H9 (cell line): Measurements from ENCODE around the gene SLC39A7. TPM values are rescaled to one million over a fixed set of nuclear protein-coding genes. Genes with fewer than 3 reads are reported as not detected.

Experiments
- DNase-seq: peaks from one replicate; pipeline ENCODE4 v3.0.0-alpha.2; 2017
- H2AFZ ChIP-seq: one replicate; pipeline ENCODE4 v1.6.1; 2013; ENCODE audit warnings: mild to moderate bottlenecking, low read length, control low read depth, moderate library complexity
- H2AK5ac ChIP-seq: 2 replicates; pipeline ENCODE4 v1.6.1; 2013; ENCODE audit warnings: low read length, control low read depth, mixed read lengths; ENCODE audit not compliant: insufficient read length
- H2BK120ac ChIP-seq: one replicate; pipeline ENCODE4 v1.6.1; 2013; ENCODE audit warnings: low read depth, mild to moderate bottlenecking, low read length, control low read depth, inconsistent platforms; ENCODE audit not compliant: poor library complexity, severe bottlenecking
- H2BK12ac ChIP-seq: 2 replicates; pipeline ENCODE4 v1.6.1; 2013; ENCODE audit warnings: low read length, control low read depth, mixed read lengths, low read depth; ENCODE audit not compliant: insufficient read length
- H2BK15ac ChIP-seq: 2 replicates; pipeline ENCODE4 v1.6.1; 2013; ENCODE audit warnings: low read depth, low read length, control low read depth
- H2BK20ac ChIP-seq: one replicate; pipeline ENCODE4 v1.6.1; 2013; ENCODE audit warnings: low read depth, mild to moderate bottlenecking, low read length, control low read depth, inconsistent platforms; ENCODE audit not compliant: poor library complexity, severe bottlenecking
- H2BK5ac ChIP-seq: 2 replicates; pipeline ENCODE4 v1.6.1; 2013; ENCODE audit warnings: low read length, control low read depth, mixed read lengths; ENCODE audit not compliant: insufficient read length
- H3K14ac ChIP-seq: 2 replicates; pipeline ENCODE4 v1.6.1; 2013; ENCODE audit warnings: low read length, control low read depth; ENCODE audit not compliant: insufficient read depth
- H3K18ac ChIP-seq: 2 replicates; pipeline ENCODE4 v1.6.1; 2013; ENCODE audit warnings: low read depth, mild to moderate bottlenecking, mixed read lengths, low read length, control low read depth; ENCODE audit not compliant: insufficient read length
- H3K23ac ChIP-seq: 2 replicates; pipeline ENCODE4 v1.6.1; 2013; ENCODE audit warnings: low read length, control low read depth, mixed read lengths, low read depth; ENCODE audit not compliant: insufficient read length
- H3K23me2 ChIP-seq: 2 replicates; pipeline ENCODE4 v1.6.1; 2013; ENCODE audit warnings: low read depth, mild to moderate bottlenecking, mixed read lengths, low read length, control low read depth; ENCODE audit not compliant: insufficient read length, poor library complexity, severe bottlenecking
- H3K27ac ChIP-seq: 2 replicates; pipeline ENCODE4 v1.5.1; 2013; ENCODE audit warnings: low read length, control low read depth, mixed read lengths, low read depth; ENCODE audit not compliant: insufficient read length
- H3K27me3 ChIP-seq: 2 replicates; pipeline ENCODE4 v1.6.1; 2013; ENCODE audit warnings: low read length, control low read depth, inconsistent platforms; ENCODE audit not compliant: insufficient read depth
- H3K4ac ChIP-seq: 2 replicates; pipeline ENCODE4 v1.6.1; 2013; ENCODE audit warnings: low read depth, mild to moderate bottlenecking, control low read depth, inconsistent platforms, low read length, moderate library complexity
- H3K4me1 ChIP-seq: 2 replicates; pipeline ENCODE4 v1.6.1; 2013; ENCODE audit warnings: low read length, control low read depth, inconsistent platforms; ENCODE audit not compliant: insufficient read depth
- H3K4me2 ChIP-seq: 2 replicates; pipeline ENCODE4 v1.6.1; 2013; ENCODE audit warnings: low read length, control low read depth, mixed read lengths; ENCODE audit not compliant: insufficient read length, insufficient read depth
- H3K56ac ChIP-seq: 2 replicates; pipeline ENCODE4 v1.6.1; 2013; ENCODE audit warnings: low read depth, mild to moderate bottlenecking, mixed read lengths, low read length, control low read depth; ENCODE audit not compliant: insufficient read length
- H3K79me1 ChIP-seq: 2 replicates; pipeline ENCODE4 v1.6.1; 2013; ENCODE audit warnings: low read depth, mild to moderate bottlenecking, moderate library complexity, low read length, control low read depth, inconsistent platforms; ENCODE audit not compliant: insufficient read depth, poor library complexity, severe bottlenecking
- H3K79me2 ChIP-seq: 2 replicates; pipeline ENCODE4 v1.6.1; 2013; ENCODE audit warnings: low read length, control low read depth, inconsistent platforms; ENCODE audit not compliant: insufficient read depth
- H3K9ac ChIP-seq: 2 replicates; pipeline ENCODE4 v1.6.1; 2013; ENCODE audit warnings: low read length, control low read depth, mixed read lengths; ENCODE audit not compliant: insufficient read length; ENCODE audit errors: extremely low read depth
- H3K9me3 ChIP-seq: one replicate; pipeline ENCODE4 v1.6.1; 2013; ENCODE audit warnings: low read depth, low read length, inconsistent platforms; ENCODE audit not compliant: control insufficient read depth
- H3T11ph ChIP-seq: one replicate; pipeline ENCODE4 v1.6.1; 2013; ENCODE audit warnings: mild to moderate bottlenecking, low read length, control low read depth, inconsistent platforms
- H4K20me1 ChIP-seq: one replicate; pipeline ENCODE4 v1.6.1; 2013; ENCODE audit not compliant: control insufficient read depth, insufficient read length, insufficient read depth
- H4K5ac ChIP-seq: 2 replicates; pipeline ENCODE4 v1.6.1; 2013; ENCODE audit warnings: low read depth, mild to moderate bottlenecking, mixed read lengths, low read length, control low read depth; ENCODE audit not compliant: insufficient read length
- H4K8ac ChIP-seq: replicated peaks from 2 replicates; pipeline ENCODE4 v1.6.1; 2013; ENCODE audit warnings: low read length, control low read depth, mixed read lengths, low read depth; ENCODE audit not compliant: insufficient read length
- H4K91ac ChIP-seq: 2 replicates; pipeline ENCODE4 v1.6.1; 2013; ENCODE audit warnings: low read depth, mild to moderate bottlenecking, moderate library complexity, mixed read lengths, low read length, control low read depth; ENCODE audit not compliant: insufficient read length
- H3K27ac Mint-ChIP-seq, 3 experiments: 2 replicates in 2 of 3; 3 replicates in 1 of 3; pipeline ENCODE4 v1.8.0; 2020 to 2021; ENCODE audit warnings: mixed read lengths in 3 of 3, mild to moderate bottlenecking in 1 of 3, moderate library complexity in 1 of 3
- H3K27me3 Mint-ChIP-seq: 2 replicates; pipeline ENCODE4 v1.8.0; 2021; ENCODE audit warnings: low read depth, mild to moderate bottlenecking, moderate library complexity, mixed read lengths
- H3K36me3 Mint-ChIP-seq, 3 experiments: 2 replicates in 2 of 3; 3 replicates in 1 of 3; pipeline ENCODE4 v1.8.0; 2020 to 2021; ENCODE audit warnings: low read depth in 3 of 3, mixed read lengths in 3 of 3; ENCODE audit not compliant: insufficient read depth in 1 of 3
- H3K4me1 Mint-ChIP-seq, 2 experiments: 2 replicates each; pipeline ENCODE4 v1.8.0; 2020; ENCODE audit warnings: mixed read lengths in 2 of 2
- H3K4me3 Mint-ChIP-seq, 2 experiments: 2 replicates in 1 of 2; 3 replicates in 1 of 2; pipeline ENCODE4 v1.8.0; 2020 to 2021; ENCODE audit warnings: mild to moderate bottlenecking in 2 of 2, mixed read lengths in 2 of 2, moderate library complexity in 1 of 2
- H3K9me3 Mint-ChIP-seq, 2 experiments: 2 replicates in 1 of 2; 3 replicates in 1 of 2; pipeline ENCODE4 v1.8.0; 2020; ENCODE audit warnings: mild to moderate bottlenecking in 2 of 2, mixed read lengths in 2 of 2, moderate library complexity in 1 of 2
- WGBS: extraction: QIAGEN DNeasy Blood & Tissue Kit; methylation state at CpG from one replicate; pipeline ENCODE4 v1.1.7; 2013; ENCODE audit warnings: missing lambda C conversion rate, low lambda C conversion rate, mixed read lengths; ENCODE audit not compliant: insufficient read length; ENCODE audit errors: extremely low coverage; 5-methylcytosine and 5-hydroxymethylcytosine counted together
- total RNA-seq: library from RNA; stranded (reverse); gene quantifications from 2 replicates; pipeline ENCODE4 v1.2.1, GENCODE V29; 2021
- TF ChIP-seq, protein P1 (sequence below): fragments of 200-600 bp; sonication (generic); conservative IDR thresholded peaks from 3 replicates; pipeline ENCODE4 v1.8.0; 2021; ENCODE audit warnings: antibody characterized with exemption, mild to moderate bottlenecking

Gene SLC39A7
- total RNA-seq, 1 experiment from 2014 or later = 107 TPM

DNA sequence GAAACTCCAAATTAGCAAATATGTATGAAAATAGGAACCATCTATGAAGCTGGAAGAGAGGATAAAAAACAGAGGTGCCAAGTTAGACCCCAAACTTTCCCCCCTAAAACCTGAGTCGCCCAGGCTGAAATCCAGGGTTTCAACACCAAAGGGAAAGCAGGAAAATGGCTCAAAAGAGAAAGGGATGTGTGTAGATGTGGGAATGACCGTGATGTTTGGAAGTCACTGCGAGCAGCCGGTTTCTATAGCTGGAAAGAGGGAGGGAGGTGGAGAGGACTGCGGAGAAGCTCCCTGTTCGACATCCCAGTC, 12.1 kb downstream of the SLC39A7 start:
- H3K4me2 ChIP-seq = peak overlapping the region; percentile 88
- no peak overlapping the region for H3T11ph ChIP-seq
- no peak overlapping the region for H4K8ac ChIP-seq
- peaks cover 35 to 48% of the 10 kb centered on the region in 2 experiments for H3K4me1 Mint-ChIP-seq
- H2AK5ac ChIP-seq = no peak overlapping the region
- no peaks in the 10 kb centered on the region for H3K79me1 ChIP-seq
- H3K27me3 Mint-ChIP-seq = peaks cover 82% of the 10 kb centered on the region
- H3K4me3 Mint-ChIP-seq = peak overlapping the region; percentile 75 to 94
- no peak overlapping the region for H3K27ac ChIP-seq
- peaks cover 7 to 24% (median 16%) of the 10 kb centered on the region in 3 experiments; a peak in 6 of 7 replicates for H3K36me3 Mint-ChIP-seq
- H2BK5ac ChIP-seq = no peak overlapping the region
- H3K9me3 Mint-ChIP-seq = no peaks in the 10 kb centered on the region; a peak in 1 of 5 replicates
- H2BK15ac ChIP-seq = no peak overlapping the region
- peaks cover 14% of the 10 kb centered on the region for H3K23me2 ChIP-seq
- TF ChIP-seq, protein P1, sequence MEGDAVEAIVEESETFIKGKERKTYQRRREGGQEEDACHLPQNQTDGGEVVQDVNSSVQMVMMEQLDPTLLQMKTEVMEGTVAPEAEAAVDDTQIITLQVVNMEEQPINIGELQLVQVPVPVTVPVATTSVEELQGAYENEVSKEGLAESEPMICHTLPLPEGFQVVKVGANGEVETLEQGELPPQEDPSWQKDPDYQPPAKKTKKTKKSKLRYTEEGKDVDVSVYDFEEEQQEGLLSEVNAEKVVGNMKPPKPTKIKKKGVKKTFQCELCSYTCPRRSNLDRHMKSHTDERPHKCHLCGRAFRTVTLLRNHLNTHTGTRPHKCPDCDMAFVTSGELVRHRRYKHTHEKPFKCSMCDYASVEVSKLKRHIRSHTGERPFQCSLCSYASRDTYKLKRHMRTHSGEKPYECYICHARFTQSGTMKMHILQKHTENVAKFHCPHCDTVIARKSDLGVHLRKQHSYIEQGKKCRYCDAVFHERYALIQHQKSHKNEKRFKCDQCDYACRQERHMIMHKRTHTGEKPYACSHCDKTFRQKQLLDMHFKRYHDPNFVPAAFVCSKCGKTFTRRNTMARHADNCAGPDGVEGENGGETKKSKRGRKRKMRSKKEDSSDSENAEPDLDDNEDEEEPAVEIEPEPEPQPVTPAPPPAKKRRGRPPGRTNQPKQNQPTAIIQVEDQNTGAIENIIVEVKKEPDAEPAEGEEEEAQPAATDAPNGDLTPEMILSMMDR = no peak
- no peak overlapping the region for H3K9ac ChIP-seq
- no peak overlapping the region for H2AFZ ChIP-seq
- H2BK120ac ChIP-seq = no peak overlapping the region
- H3K23ac ChIP-seq = no peak overlapping the region
- no peak overlapping the region for H3K4ac ChIP-seq
- H2BK20ac ChIP-seq = no peak overlapping the region
- H2BK12ac ChIP-seq = no peak overlapping the region
- H3K56ac ChIP-seq = no peak overlapping the region
- peak overlapping the region in 1 of 3 experiments; percentile 29; a peak in 3 of 7 replicates for H3K27ac Mint-ChIP-seq
- no peaks in the 10 kb centered on the region for H3K9me3 ChIP-seq
- no CpG with 5 or more reads among the region's 6 CpGs for WGBS
- H4K91ac ChIP-seq = no peak overlapping the region
- peaks cover 3% of the 10 kb centered on the region for H4K20me1 ChIP-seq
- H3K4me1 ChIP-seq = no peaks in the 10 kb centered on the region
- peaks cover 45% of the 10 kb centered on the region for H3K27me3 ChIP-seq
- DNase-seq = no peak
- no peak overlapping the region for H4K5ac ChIP-seq
- H3K14ac ChIP-seq = no peak overlapping the region
- H3K79me2 ChIP-seq = no peaks in the 10 kb centered on the region
- H3K18ac ChIP-seq = no peak overlapping the region
